Esophagus squamous epithelium (tissue), 5 donors: Measurements from ENCODE around the gene FAM32A. TPM values are rescaled to one million over a fixed set of nuclear protein-coding genes. Genes with fewer than 3 reads are reported as not detected.

ENCODE experiments used
- DNase-seq: peaks from one replicate; lab custom pipeline; 2025; lab: John Stamatoyannopoulos, UW
- H3K27ac ChIP-seq, 4 donors: fragments of 200-600 bp; sonication (generic); one replicate each; pipeline ENCODE4 v1.5.1; 2016 to 2019; ENCODE audit warnings: mild to moderate bottlenecking in 1 of 4
- H3K27me3 ChIP-seq, 4 donors: fragments of 200-600 bp; sonication (generic); 1 replicate in 3 of 4; 2 replicates in 1 of 4; pipeline versions ENCODE4 v1.5.1 to v1.6.0; 2017 to 2021; ENCODE audit warnings: antibody characterized with exemption in 1 of 4
- H3K36me3 ChIP-seq, 3 donors: fragments of 200-600 bp; sonication (generic); one replicate each; pipeline ENCODE4 v1.5.1; 2016 to 2019
- H3K4me1 ChIP-seq, 3 donors: fragments of 200-600 bp; sonication (generic); one replicate each; pipeline ENCODE4 v1.5.1; 2017 to 2019
- H3K4me3 ChIP-seq, 4 donors: fragments of 200-600 bp; sonication (generic); 1 replicate in 3 of 4; 2 replicates in 1 of 4; pipeline ENCODE4 v1.5.1; 2016 to 2019; ENCODE audit warnings: mild to moderate bottlenecking in 2 of 4, moderate library complexity in 1 of 4
- H3K9me3 ChIP-seq, 3 donors: fragments of 200-600 bp; sonication (generic); one replicate each; pipeline ENCODE4 v1.5.1; 2016 to 2019
- POLR2A ChIP-seq, 4 donors: fragments of 450-650 bp; IDR thresholded peaks; one replicate each; pipeline ENCODE4 v1.6.1; 2017; ENCODE audit warnings: antibody characterized with exemption in 4 of 4, mild to moderate bottlenecking in 4 of 4, moderate library complexity in 3 of 4
- WGBS, 2 donors: methylation state at CpG; one replicate each; pipeline ENCODE4 v1.1.5; 2018; 5-methylcytosine and 5-hydroxymethylcytosine counted together
- intact Hi-C: fragments of 100-400 bp; cut with DNase I; formaldehyde crosslinking; loops from one replicate; pipeline ENCODE4 v1.15.0; 2022
- total RNA-seq, 4 donors: library from RNA; depleted of rRNA; stranded (reverse); fragments of >200 nt; gene quantifications; one replicate each; pipeline ENCODE4 v1.1.0, GENCODE V29; 2016
- TF ChIP-seq, protein P1 (sequence below), 6 experiments: fragments of 450-650 bp in 4 of 6; fragments of 200-600 bp in 2 of 6; sonication (generic) in 2 of 6; IDR thresholded peaks; one replicate each; pipeline ENCODE4 v1.5.1; 2016 to 2019; ENCODE audit warnings: antibody characterized with exemption in 6 of 6, mild to moderate bottlenecking in 4 of 6, moderate library complexity in 4 of 6
- donor health status: DM: yes; HTN: yes; CAD: no.

The FAM32A gene
- total RNA-seq, 4 donors from 2014 or later, result 53.5 to 97.4 (median 70.8) TPM

DNA sequence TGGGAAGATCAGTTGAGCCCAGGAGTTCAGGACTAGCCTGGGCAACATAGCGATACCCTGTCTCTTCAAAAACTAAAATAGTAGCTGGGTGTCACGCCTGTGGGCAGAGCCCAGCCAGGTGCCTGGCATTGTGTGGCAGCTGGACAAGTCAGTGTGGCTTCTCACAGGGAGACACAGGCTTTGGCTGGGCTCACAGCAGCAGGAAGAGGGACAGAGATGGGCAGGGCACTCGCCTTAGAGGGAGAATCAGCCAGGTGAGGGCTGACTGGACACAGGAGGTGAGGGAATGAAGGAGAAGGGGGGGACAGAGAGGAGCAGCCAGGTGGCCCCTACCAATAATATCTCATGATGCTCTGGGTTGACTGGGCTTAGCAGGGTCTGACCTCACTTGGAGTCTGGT, 3.3 kb downstream of the FAM32A start:
- H3K27me3 ChIP-seq, result no peaks in the 10 kb centered on the region
- WGBS, 2 donors, result 88 to 94% methylated on average over 3 of the region's 3 CpGs
- intact Hi-C loops, result loop anchor here (5.0 to 10.0 kb wide), 2 partner anchors 151 to 564 kb away; no protein-coding TSS in a partner anchor
- no peaks in the 10 kb centered on the region for H3K9me3 ChIP-seq
- H3K4me3 ChIP-seq, result no peak overlapping the region
- peaks cover 9 to 36% (median 12%) of the 10 kb centered on the region in 3 donors for H3K4me1 ChIP-seq
- DNase-seq, result no peak
- H3K36me3 ChIP-seq, result peaks cover 19 to 71% (median 32%) of the 10 kb centered on the region in 3 donors
- TF ChIP-seq, protein P1, sequence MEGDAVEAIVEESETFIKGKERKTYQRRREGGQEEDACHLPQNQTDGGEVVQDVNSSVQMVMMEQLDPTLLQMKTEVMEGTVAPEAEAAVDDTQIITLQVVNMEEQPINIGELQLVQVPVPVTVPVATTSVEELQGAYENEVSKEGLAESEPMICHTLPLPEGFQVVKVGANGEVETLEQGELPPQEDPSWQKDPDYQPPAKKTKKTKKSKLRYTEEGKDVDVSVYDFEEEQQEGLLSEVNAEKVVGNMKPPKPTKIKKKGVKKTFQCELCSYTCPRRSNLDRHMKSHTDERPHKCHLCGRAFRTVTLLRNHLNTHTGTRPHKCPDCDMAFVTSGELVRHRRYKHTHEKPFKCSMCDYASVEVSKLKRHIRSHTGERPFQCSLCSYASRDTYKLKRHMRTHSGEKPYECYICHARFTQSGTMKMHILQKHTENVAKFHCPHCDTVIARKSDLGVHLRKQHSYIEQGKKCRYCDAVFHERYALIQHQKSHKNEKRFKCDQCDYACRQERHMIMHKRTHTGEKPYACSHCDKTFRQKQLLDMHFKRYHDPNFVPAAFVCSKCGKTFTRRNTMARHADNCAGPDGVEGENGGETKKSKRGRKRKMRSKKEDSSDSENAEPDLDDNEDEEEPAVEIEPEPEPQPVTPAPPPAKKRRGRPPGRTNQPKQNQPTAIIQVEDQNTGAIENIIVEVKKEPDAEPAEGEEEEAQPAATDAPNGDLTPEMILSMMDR (IDR thresholded peaks at IDR 0.05), result no peak
- TF ChIP-seq POLR2A (IDR thresholded peaks at IDR 0.05), result no peak
- no peak overlapping the region for H3K27ac ChIP-seq

DNA sequence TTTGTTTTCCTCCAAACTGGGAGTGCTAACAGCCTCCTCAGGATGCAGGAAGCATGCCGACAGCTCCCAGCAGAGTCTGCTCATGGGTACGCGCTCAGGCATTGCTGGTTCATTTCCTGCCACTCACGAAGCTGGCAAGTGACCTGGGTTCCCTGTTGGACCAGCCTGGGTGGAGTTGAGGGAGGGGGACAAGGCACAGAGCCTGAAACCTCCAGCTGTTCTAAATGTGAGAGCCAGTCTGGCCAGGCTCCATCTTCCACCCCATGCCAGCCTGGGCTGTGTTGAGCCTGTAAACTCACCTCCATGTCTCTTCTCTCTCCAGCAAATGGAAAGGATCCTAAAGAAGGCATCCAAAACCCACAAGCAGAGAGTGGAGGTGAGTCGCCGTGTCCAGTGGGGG, 5.0 kb downstream of the FAM32A start:
- 63 to 100% methylated on average over 1 to 3 of the region's 6 CpGs for WGBS, 2 donors

DNA sequence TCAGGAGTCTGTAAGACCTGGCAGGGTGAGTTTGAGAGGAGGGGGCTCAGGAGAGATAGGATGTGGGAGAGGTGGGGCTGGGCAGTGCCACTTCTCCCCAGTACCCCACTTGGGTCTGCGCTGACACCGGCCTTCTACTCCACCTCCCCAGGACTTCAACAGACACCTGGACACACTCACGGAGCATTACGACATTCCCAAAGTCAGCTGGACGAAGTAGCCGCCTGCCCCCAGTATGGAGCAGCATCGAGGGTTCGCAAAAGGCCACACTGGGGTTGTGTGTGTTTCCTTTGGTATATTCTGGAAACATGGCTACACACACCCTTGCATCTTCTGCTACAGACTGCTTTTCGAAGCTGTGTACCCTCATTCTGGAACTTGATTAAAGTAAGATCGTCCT, 5.5 kb downstream of the FAM32A start:
- no peaks in the 10 kb centered on the region for H3K27me3 ChIP-seq
- DNase-seq, result no peak
- intact Hi-C loops, result no loop called here
- no peaks in the 10 kb centered on the region for H3K9me3 ChIP-seq
- H3K36me3 ChIP-seq, result peaks cover 19 to 73% (median 32%) of the 10 kb centered on the region in 3 donors
- 85 to 93% methylated on average over 6 to 10 of the region's 10 CpGs for whole genome bisulfite sequencing, 2 donors
- no peak overlapping the region for H3K27ac ChIP-seq
- no peak overlapping the region for H3K4me3 ChIP-seq
- H3K4me1 ChIP-seq, result peaks cover 9 to 30% (median 11%) of the 10 kb centered on the region in 3 donors
- TF ChIP-seq, protein P1 (IDR thresholded peaks at IDR 0.05), result no peak
- no peak for TF ChIP-seq POLR2A (IDR thresholded peaks at IDR 0.05)

More for the DNA sequence above, 5.0 kb downstream of the FAM32A start:
- intact Hi-C loops, result no loop called here
- TF ChIP-seq, protein P1 (IDR thresholded peaks at IDR 0.05), result no peak
- no peak for TF ChIP-seq POLR2A (IDR thresholded peaks at IDR 0.05)
- peaks cover 9 to 30% (median 12%) of the 10 kb centered on the region in 3 donors for H3K4me1 ChIP-seq
- peaks cover 19 to 73% (median 32%) of the 10 kb centered on the region in 3 donors for H3K36me3 ChIP-seq
- no peaks in the 10 kb centered on the region for H3K9me3 ChIP-seq
- DNase-seq, result no peak
- no peak overlapping the region for H3K4me3 ChIP-seq
- no peaks in the 10 kb centered on the region for H3K27me3 ChIP-seq
- H3K27ac ChIP-seq, result no peak overlapping the region

DNA sequence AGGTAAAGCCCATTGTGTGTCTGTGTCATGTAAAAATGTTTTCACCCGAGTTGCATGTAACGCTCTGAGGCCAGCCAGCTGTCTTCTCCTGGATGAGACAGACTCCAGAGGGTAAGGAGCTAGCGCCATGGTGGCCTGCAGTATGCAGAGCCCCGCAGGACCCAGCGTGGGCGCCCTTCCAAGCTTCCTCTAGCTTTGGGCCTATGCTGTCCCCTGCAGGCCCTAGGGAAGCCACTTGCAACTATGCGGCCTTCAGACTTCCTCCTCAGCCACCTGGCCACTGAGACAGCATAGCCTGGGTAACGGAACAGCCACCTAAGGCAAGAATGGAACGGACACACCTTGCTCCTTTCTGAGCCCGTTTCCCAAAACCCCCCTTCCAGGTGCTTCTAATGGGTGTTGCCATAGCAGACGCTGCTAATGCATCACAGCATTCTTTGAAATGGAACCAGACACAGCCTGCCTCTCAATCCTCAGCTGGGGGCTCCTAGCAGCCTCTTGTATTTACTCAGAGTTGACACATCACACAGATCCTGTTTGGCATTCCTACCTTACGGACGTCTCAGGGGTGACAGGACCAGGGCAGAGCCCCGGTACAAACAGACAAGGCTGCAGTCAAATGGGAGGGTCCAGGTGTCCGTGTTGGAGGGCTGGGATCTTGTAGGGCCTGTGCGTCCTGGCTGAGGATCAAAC, 6.2 kb downstream of the FAM32A start:
- Histone ChIP-seq H3K4me1 (peaks cover 5 to 25% (median 5%) of the 10 kb centered on the region in 3 donors), H3K9me3 (no peaks in the 10 kb centered on the region), H3K27me3 (no peaks in the 10 kb centered on the region), H3K4me3 (no peak overlapping the region), H3K36me3 (peaks cover 19 to 73% (median 32%) of the 10 kb centered on the region in 3 donors), H3K27ac (no peak overlapping the region)
- no peak for DNase-seq
- TF ChIP-seq, protein P1 (IDR thresholded peaks at IDR 0.05), result no peak
- no peak for TF ChIP-seq POLR2A (IDR thresholded peaks at IDR 0.05)
- intact Hi-C loops, result no loop called here
- 83 to 87% methylated on average over 7 to 15 of the region's 16 CpGs for WGBS, 2 donors

DNA sequence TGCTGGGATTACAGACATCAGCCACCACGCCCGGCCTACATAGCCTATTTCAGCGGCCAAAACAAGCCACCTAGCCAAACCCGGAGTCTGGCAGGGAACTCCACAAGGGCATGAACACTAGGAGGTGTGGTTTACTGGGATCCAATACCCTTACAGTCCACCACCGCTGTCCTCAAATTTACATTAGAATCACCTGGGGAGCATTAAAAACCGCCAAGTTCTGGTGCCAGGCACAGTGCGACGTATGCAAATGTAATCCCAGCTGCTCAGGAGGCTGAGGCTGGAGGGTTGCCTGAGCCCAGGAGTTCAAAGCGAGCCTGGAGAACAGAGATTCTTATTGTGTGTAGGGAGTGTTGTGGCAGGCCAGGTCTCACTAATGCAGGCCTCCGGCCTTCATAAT, 8.3 kb downstream of the FAM32A start:
- H3K4me1 ChIP-seq, result peaks cover 3 to 21% (median 6%) of the 10 kb centered on the region in 3 donors
- no peak for DNase-seq
- intact Hi-C loops, result no loop called here
- H3K4me3 ChIP-seq, result no peak overlapping the region
- no peak overlapping the region for H3K27ac ChIP-seq
- no peak for TF ChIP-seq POLR2A (IDR thresholded peaks at IDR 0.05)
- TF ChIP-seq, protein P1 (IDR thresholded peaks at IDR 0.05), result no peak
- no peaks in the 10 kb centered on the region for H3K9me3 ChIP-seq
- WGBS, 2 donors, result 69 to 70% methylated on average over 10 of the region's 10 CpGs
- peaks cover 19 to 52% (median 30%) of the 10 kb centered on the region in 3 donors for H3K36me3 ChIP-seq
- no peaks in the 10 kb centered on the region for H3K27me3 ChIP-seq
